ENCODE results near the gene ANGPTL4. TPM values are rescaled to one million over a fixed set of nuclear protein-coding genes. Genes with fewer than 3 reads are reported as not detected.

The ANGPTL4 gene
- total and polyA plus RNA-seq, 2 donors (not counting 1 experiment from before 2014, with no cell fraction given) = 1.7 to 6.6 TPM

DNA sequence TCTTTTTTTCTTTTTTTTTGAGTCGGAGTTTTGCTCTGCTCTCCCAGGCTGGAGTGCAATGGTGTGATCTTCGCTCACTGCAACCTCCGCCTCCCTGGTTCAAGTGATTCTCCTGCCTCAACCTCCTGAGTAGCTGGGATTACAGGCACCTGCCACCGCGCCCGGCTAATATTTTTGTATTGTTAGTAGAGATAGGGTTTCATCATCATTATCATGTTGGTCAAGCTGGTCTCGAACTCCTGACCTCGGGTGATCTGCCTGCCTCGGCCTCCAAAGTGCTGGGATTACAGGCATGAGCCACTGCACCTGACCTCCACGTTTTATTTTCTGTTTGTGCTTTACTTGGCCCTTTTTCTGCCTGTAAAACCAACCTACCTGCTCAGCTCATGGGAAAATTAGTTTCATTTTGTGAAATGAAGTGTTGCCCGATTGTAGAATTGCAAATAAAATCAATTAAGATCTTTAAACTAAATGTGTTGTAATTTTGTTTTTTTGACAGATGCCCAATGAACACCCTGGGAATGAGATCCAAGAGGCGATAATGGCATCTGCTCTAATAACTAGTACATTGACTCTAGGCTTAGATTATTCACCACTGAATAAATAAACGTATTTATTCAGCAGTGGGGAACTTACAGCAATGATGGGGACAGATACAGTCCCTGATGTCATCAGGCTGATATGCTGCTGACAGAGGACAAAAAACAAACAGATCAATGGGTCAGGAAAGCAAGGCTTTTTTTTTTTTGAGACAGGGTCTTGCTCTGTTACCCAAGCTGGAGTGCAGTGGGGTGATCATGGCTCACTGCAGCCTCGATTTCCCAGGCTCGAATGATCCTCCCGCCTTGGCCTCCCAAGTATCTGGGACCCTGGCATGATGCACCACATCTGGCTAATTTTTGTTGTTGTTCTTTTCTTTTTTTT is 24.0 kb downstream of the ANGPTL4 start:
- Histone ChIP-seq H3K4me3 (replicated peaks in 1 of 4; ENCODE audit: control extremely low read depth in 1 of 4, insufficient read depth in 1 of 4, low read depth in 3 of 4, low read length in 4 of 4) (no peak overlapping the region), H4K20me1 (ENCODE audit: control insufficient read depth, extremely low read depth, insufficient read depth, low read length) (no peaks in the 10 kb centered on the region), H3K4me1 (ENCODE audit: control insufficient read depth, extremely low read depth, insufficient read depth, low read length) (peaks cover 6% of the 10 kb centered on the region), H3K9ac (ENCODE audit: insufficient read depth, low read length) (no peak overlapping the region), H3K36me3 (ENCODE audit: control insufficient read depth, insufficient read depth, low read length) (no peaks in the 10 kb centered on the region), H3K9me3 (ENCODE audit: control insufficient read depth, insufficient read depth, low read depth, low read length) (no peaks in the 10 kb centered on the region), H3K4me2 (ENCODE audit: extremely low read depth, insufficient read depth, low read length) (no peak overlapping the region), H2AFZ (ENCODE audit: low read length) (no peak overlapping the region), H3K27ac (ENCODE audit: insufficient read depth, low read length) (no peak overlapping the region), H3K79me2 (ENCODE audit: control insufficient read depth, insufficient read depth, low read length) (peaks cover 9% of the 10 kb centered on the region), H3K27me3 (ENCODE audit: control insufficient read depth, insufficient read depth, low read length) (no peaks in the 10 kb centered on the region)
- DNase-seq (ENCODE audit: low read depth in 2 of 2) = no peak
- TF ChIP-seq, protein P1, sequence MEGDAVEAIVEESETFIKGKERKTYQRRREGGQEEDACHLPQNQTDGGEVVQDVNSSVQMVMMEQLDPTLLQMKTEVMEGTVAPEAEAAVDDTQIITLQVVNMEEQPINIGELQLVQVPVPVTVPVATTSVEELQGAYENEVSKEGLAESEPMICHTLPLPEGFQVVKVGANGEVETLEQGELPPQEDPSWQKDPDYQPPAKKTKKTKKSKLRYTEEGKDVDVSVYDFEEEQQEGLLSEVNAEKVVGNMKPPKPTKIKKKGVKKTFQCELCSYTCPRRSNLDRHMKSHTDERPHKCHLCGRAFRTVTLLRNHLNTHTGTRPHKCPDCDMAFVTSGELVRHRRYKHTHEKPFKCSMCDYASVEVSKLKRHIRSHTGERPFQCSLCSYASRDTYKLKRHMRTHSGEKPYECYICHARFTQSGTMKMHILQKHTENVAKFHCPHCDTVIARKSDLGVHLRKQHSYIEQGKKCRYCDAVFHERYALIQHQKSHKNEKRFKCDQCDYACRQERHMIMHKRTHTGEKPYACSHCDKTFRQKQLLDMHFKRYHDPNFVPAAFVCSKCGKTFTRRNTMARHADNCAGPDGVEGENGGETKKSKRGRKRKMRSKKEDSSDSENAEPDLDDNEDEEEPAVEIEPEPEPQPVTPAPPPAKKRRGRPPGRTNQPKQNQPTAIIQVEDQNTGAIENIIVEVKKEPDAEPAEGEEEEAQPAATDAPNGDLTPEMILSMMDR (conservative IDR thresholded peaks at IDR 0.05 in 1 of 2, IDR thresholded peaks at IDR 0.05 in 1 of 2; ENCODE audit: low read depth in 1 of 2, low read length in 2 of 2) = no peak
- no peak for TF ChIP-seq EZH2 (IDR thresholded peaks at IDR 0.05; ENCODE audit: low read length, missing control alignments)

DNA sequence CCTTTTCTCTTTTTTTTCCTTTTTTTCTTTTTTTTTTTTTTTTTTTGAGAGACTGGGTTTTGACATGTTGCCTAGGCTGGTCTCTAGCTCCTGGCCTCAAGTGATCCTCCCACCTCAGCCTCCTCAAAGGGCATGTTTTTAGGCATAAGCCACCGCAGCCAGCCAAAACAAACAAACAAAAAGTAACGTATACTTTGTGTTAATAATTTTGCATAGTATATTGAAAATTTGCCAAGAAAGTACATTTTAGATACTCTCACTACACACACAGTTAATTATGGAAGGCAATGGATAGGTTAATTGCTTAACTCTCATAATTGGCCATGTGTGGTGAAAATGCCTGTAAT is 24.6 kb downstream of the ANGPTL4 start:
- H3K79me2 ChIP-seq (ENCODE audit: control insufficient read depth, insufficient read depth, low read length) = peaks cover 12% of the 10 kb centered on the region
- H3K27ac ChIP-seq (ENCODE audit: insufficient read depth, low read length) = no peak overlapping the region
- H3K4me2 ChIP-seq (ENCODE audit: extremely low read depth, insufficient read depth, low read length) = no peak overlapping the region
- DNase-seq (ENCODE audit: low read depth in 2 of 2) = no peak
- no peaks in the 10 kb centered on the region for H3K36me3 ChIP-seq (ENCODE audit: control insufficient read depth, insufficient read depth, low read length)
- H3K9me3 ChIP-seq (ENCODE audit: control insufficient read depth, insufficient read depth, low read depth, low read length) = no peaks in the 10 kb centered on the region
- H3K9ac ChIP-seq (ENCODE audit: insufficient read depth, low read length) = no peak overlapping the region
- peaks cover 6% of the 10 kb centered on the region for H3K4me1 ChIP-seq (ENCODE audit: control insufficient read depth, extremely low read depth, insufficient read depth, low read length)
- no peak overlapping the region for H2AFZ ChIP-seq (ENCODE audit: low read length)
- no peak for TF ChIP-seq EZH2 (IDR thresholded peaks at IDR 0.05; ENCODE audit: low read length, missing control alignments)
- TF ChIP-seq, protein P1 (conservative IDR thresholded peaks at IDR 0.05 in 1 of 2, IDR thresholded peaks at IDR 0.05 in 1 of 2; ENCODE audit: low read depth in 1 of 2, low read length in 2 of 2) = no peak
- no peaks in the 10 kb centered on the region for H4K20me1 ChIP-seq (ENCODE audit: control insufficient read depth, extremely low read depth, insufficient read depth, low read length)
- no peaks in the 10 kb centered on the region for H3K27me3 ChIP-seq (ENCODE audit: control insufficient read depth, insufficient read depth, low read length)
- H3K4me3 ChIP-seq (replicated peaks in 1 of 4; ENCODE audit: control extremely low read depth in 1 of 4, insufficient read depth in 1 of 4, low read depth in 3 of 4, low read length in 4 of 4) = no peak overlapping the region

DNA sequence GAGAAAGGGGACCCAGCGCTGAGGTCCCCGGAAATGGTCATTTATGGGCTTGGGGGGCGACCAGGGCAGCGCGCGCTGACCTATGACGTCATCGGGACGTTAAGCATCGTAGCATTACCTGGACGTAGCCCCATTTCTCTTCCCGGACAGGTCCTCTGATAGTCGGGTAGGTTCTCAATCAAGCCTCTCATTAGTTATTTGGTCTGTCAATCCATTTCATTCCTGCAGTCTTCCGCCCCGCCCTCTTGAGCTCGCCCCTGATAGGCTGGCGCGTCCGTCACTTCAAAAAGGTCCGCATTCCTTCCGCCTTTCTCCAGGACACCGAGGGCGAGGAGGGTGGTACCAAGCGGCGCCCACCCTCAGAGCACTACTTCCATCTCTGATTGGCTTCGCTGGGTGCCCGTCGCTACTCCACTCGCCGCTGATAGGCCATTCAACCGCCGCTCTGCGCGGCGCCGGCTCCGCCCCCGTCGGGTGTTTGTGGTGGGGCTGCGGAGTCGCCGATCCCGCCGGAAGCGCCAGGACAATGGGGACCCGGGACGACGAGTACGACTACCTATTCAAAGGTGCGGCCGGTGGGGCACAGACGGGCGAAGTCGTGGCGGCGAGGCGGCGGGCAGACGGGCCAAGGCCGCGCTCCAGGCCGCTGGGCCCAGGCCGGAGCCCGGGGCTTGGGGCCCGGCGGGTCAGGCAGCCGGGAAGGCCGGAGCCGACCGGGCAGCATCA is 26.1 kb downstream of the ANGPTL4 start, which contains the start of gene RAB11B:
RAB11B (plus strand) TSS at position 470 of the 726 bp plus-strand sequence; CDS start at position 527, 57 bp downstream.
- TF ChIP-seq, protein P1 (conservative IDR thresholded peaks at IDR 0.05 in 1 of 2, IDR thresholded peaks at IDR 0.05 in 1 of 2; ENCODE audit: low read depth in 1 of 2, low read length in 2 of 2) = no peak
- no peak for TF ChIP-seq EZH2 (IDR thresholded peaks at IDR 0.05; ENCODE audit: low read length, missing control alignments)
- H3K27ac ChIP-seq (ENCODE audit: insufficient read depth, low read length) = peak within 1 kb of the TSS; percentile 96
- H3K9me3 ChIP-seq (ENCODE audit: control insufficient read depth, insufficient read depth, low read depth, low read length) = no peaks in the 10 kb centered on the region
- no peaks in the 10 kb centered on the region for H3K36me3 ChIP-seq (ENCODE audit: control insufficient read depth, insufficient read depth, low read length)
- no peaks in the 10 kb centered on the region for H3K27me3 ChIP-seq (ENCODE audit: control insufficient read depth, insufficient read depth, low read length)
- peaks cover 16% of the 10 kb centered on the region for H3K79me2 ChIP-seq (ENCODE audit: control insufficient read depth, insufficient read depth, low read length)
- peak within 1 kb of the TSS; percentile 82 for H3K4me2 ChIP-seq (ENCODE audit: extremely low read depth, insufficient read depth, low read length)
- H3K9ac ChIP-seq (ENCODE audit: insufficient read depth, low read length) = peak within 1 kb of the TSS; percentile 100
- peak within 1 kb of the TSS; percentile 66 to 81 (median 77) for H3K4me3 ChIP-seq (replicated peaks in 1 of 4; ENCODE audit: control extremely low read depth in 1 of 4, insufficient read depth in 1 of 4, low read depth in 3 of 4, low read length in 4 of 4)
- peak within 1 kb of the TSS; percentile 70 for H2AFZ ChIP-seq (ENCODE audit: low read length)
- H3K4me1 ChIP-seq (ENCODE audit: control insufficient read depth, extremely low read depth, insufficient read depth, low read length) = peaks cover 8% of the 10 kb centered on the region
- DNase-seq (ENCODE audit: low read depth in 2 of 2) = peak; percentile 100
- no peaks in the 10 kb centered on the region for H4K20me1 ChIP-seq (ENCODE audit: control insufficient read depth, extremely low read depth, insufficient read depth, low read length)
